HEK293 (cell line): ENCODE measurements around the gene ACTN4.

ENCODE experiments used
- CTCF ChIP-seq: fragments of 450-650 bp; formaldehyde crosslinking; IDR thresholded peaks from 2 replicates; pipeline ENCODE4 v1.5.1; 2016; ENCODE audit warnings: missing biosample characterization, missing genetic modification characterization
- REST ChIP-seq: fragments of 450-650 bp; formaldehyde crosslinking; IDR thresholded peaks from 2 replicates; pipeline ENCODE4 v1.5.1; 2016; ENCODE audit warnings: missing biosample characterization, missing genetic modification characterization
- ZBTB20 ChIP-seq: fragments of 450-650 bp; formaldehyde crosslinking; IDR thresholded peaks from 2 replicates; pipeline ENCODE4 v1.5.1; 2016; ENCODE audit warnings: missing biosample characterization, missing genetic modification characterization
- ZNF138 ChIP-seq: fragments of 450-650 bp; formaldehyde crosslinking; IDR thresholded peaks from 2 replicates; pipeline ENCODE4 v1.5.1; 2016; ENCODE audit warnings: missing biosample characterization, missing genetic modification characterization, borderline replicate concordance
- ZNF274 ChIP-seq, 2 experiments: fragments of 200-500 bp in 1 of 2; fragments of 450-650 bp in 1 of 2; sonication (Bioruptor generic) in 1 of 2; formaldehyde crosslinking in 1 of 2; IDR thresholded peaks; 2 replicates each; pipeline versions ENCODE4 v1.5.1 to v1.6.1; 2014 to 2016; ENCODE audit warnings: borderline replicate concordance in 1 of 2, inconsistent platforms in 1 of 2, low read length in 1 of 2, missing biosample characterization in 1 of 2, missing genetic modification characterization in 1 of 2
- ZNF529 ChIP-seq: fragments of 450-650 bp; formaldehyde crosslinking; IDR thresholded peaks from 2 replicates; pipeline ENCODE4 v1.5.1; 2017; ENCODE audit warnings: missing genetic modification characterization, missing biosample characterization; ENCODE audit not compliant: insufficient replicate concordance
- ZNF670 ChIP-seq: fragments of 450-650 bp; formaldehyde crosslinking; IDR thresholded peaks from 2 replicates; pipeline ENCODE4 v1.5.1; 2016; ENCODE audit warnings: missing biosample characterization, missing genetic modification characterization, low read depth
- ZNF677 ChIP-seq: fragments of 450-650 bp; IDR thresholded peaks from 2 replicates; pipeline ENCODE4 v1.5.0; 2018; ENCODE audit warnings: missing biosample characterization, mild to moderate bottlenecking, missing genetic modification characterization, moderate library complexity
- TF ChIP-seq, protein P1 (sequence below): fragments of 450-650 bp; formaldehyde crosslinking; IDR thresholded peaks from 2 replicates; pipeline ENCODE4 v1.5.1; 2017; ENCODE audit warnings: missing biosample characterization, mild to moderate bottlenecking, missing genetic modification characterization, moderate library complexity

DNA sequence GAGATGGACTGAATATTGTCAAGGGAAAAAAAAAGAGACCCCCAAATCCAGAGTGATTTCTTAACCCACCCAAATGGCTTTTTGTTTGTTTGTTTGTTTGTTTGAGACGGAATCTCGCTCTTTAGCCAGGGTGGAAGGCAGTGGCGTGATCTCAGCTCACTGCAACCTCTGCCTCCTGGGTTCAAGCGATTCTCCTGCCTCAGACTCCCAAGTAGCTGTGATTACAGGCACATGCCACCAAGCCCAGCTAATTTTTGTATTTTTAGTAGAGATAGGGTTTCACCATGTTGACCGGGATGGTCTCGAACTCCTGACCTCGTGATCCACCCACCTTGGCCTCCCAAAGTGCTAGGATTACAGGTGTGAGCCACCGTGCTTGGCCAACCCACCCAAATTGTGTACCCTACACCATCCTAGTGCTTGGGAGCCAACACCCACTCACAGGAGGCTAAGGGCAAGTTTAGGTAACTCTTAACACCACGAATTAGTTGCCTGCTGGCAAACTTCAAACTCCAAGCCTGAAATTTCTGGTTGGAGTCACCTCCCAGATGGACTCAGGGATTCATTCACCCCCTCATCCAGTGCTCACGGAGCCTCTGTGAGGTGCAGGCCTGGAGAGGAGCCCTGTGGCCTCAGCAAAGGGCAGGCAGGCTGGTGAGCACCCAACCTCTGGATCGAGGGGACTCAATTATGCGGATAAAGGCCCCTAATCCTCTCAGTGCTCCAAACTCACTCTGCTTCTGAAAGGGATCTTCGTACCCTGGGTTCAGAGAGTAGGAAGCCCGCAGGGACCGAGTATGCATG, 37.6 kb downstream of the ACTN4 start:
- TF ChIP-seq ZNF138 (tag by site-specific recombination) = no peak
- no peak for TF ChIP-seq ZNF670 (tag by site-specific recombination)
- no peak for TF ChIP-seq ZNF677 (tag by site-specific recombination)
- no peak for TF ChIP-seq ZNF274 (IDR thresholded peaks at IDR 0.05; ENCODE audit: low read length)
- TF ChIP-seq ZNF274 (tag by site-specific recombination; IDR thresholded peaks at IDR 0.05; ENCODE audit: borderline replicate concordance) = no peak
- TF ChIP-seq, protein P1, sequence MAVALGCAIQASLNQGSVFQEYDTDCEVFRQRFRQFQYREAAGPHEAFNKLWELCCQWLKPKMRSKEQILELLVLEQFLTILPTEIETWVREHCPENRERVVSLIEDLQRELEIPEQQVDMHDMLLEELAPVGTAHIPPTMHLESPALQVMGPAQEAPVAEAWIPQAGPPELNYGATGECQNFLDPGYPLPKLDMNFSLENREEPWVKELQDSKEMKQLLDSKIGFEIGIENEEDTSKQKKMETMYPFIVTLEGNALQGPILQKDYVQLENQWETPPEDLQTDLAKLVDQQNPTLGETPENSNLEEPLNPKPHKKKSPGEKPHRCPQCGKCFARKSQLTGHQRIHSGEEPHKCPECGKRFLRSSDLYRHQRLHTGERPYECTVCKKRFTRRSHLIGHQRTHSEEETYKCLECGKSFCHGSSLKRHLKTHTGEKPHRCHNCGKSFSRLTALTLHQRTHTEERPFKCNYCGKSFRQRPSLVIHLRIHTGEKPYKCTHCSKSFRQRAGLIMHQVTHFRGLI (tag by site-specific recombination) = no peak
- TF ChIP-seq ZNF529 (tag by site-specific recombination) = no peak
- no peak for TF ChIP-seq CTCF (tag by site-specific recombination)
- no peak for TF ChIP-seq REST
- no peak for TF ChIP-seq ZBTB20 (tag by site-specific recombination)
